SH-SY5Y (cell line): ENCODE results near the gene PLCL1.

ENCODE experiments used
- GATA2 ChIP-seq: IDR thresholded peaks from 2 replicates; pipeline ENCODE4 v1.6.1; 2011; ENCODE audit warnings: mild to moderate bottlenecking, low read depth, low read length
- GATA3 ChIP-seq: IDR thresholded peaks from 2 replicates; pipeline ENCODE4 v1.6.1; 2011; ENCODE audit warnings: low read depth, mild to moderate bottlenecking, low read length, moderate library complexity

GRCh38 chr2:198096002-198096401 lies 291.6 kb downstream of the PLCL1 start:
- TF ChIP-seq GATA2 (no peak), GATA3 (no peak)
